Glutamatergic neuron (in vitro differentiated cells): ENCODE results near the gene RBM26. TPM values are rescaled to one million over a fixed set of nuclear protein-coding genes. Genes with fewer than 3 reads are reported as not detected.
"Not testable (repeated sequence)": the region's sequence is repeated elsewhere in the genome, so short reads cannot be mapped to it uniquely, and the experiment has no call there.

Source experiments
- DNase-seq: peaks from one replicate; pipeline ENCODE4 v3.0.0; 2022
- H3K27ac Mint-ChIP-seq: one replicate; pipeline ENCODE4 v1.8.0; 2020; ENCODE audit warnings: mild to moderate bottlenecking, mixed read lengths, inconsistent platforms; ENCODE audit not compliant: unreplicated experiment
- H3K27me3 Mint-ChIP-seq: one replicate; pipeline ENCODE4 v1.8.0; 2020; ENCODE audit warnings: mild to moderate bottlenecking, moderate library complexity, mixed read lengths, inconsistent platforms; ENCODE audit not compliant: unreplicated experiment
- H3K36me3 Mint-ChIP-seq: one replicate; pipeline ENCODE4 v1.8.0; 2020; ENCODE audit warnings: mild to moderate bottlenecking, mixed read lengths, inconsistent platforms; ENCODE audit not compliant: unreplicated experiment
- H3K4me1 Mint-ChIP-seq: one replicate; pipeline ENCODE4 v1.8.0; 2020; ENCODE audit warnings: mild to moderate bottlenecking, low read depth, mixed read lengths, inconsistent platforms; ENCODE audit not compliant: unreplicated experiment
- H3K4me3 Mint-ChIP-seq: one replicate; pipeline ENCODE4 v1.8.0; 2020; ENCODE audit warnings: mild to moderate bottlenecking, mixed read lengths, inconsistent platforms; ENCODE audit not compliant: unreplicated experiment
- H3K9me3 Mint-ChIP-seq: one replicate; pipeline ENCODE4 v1.8.0; 2020; ENCODE audit warnings: mild to moderate bottlenecking, moderate library complexity, mixed read lengths, inconsistent platforms; ENCODE audit not compliant: unreplicated experiment
- CTCF ChIP-seq: fragments of 200-600 bp; sonication (generic); IDR thresholded peaks from one replicate; pipeline ENCODE4 v1.5.0; 2021; ENCODE audit not compliant: partially characterized antibody, unreplicated experiment
- total RNA-seq: library from RNA; stranded (reverse); fragmentation: NEBNext Ultra II Directional; extraction: Animal tissue kit (Norgen Biotek cat#: 25700); gene quantifications from one replicate; pipeline ENCODE4 v1.2.1, GENCODE V29; 2021; ENCODE audit not compliant: unreplicated experiment

Gene RBM26
- total RNA-seq, 1 donor from 2014 or later: 51.4 TPM

GRCh38 chr13:79360095-79360494, 46.0 kb downstream of the RBM26 start:
- Mint-ChIP-seq H3K27me3 (peaks cover 2% of the 10 kb centered on the region), H3K9me3 (no peaks in the 10 kb centered on the region), H3K4me3 (no peak overlapping the region), H3K36me3 (no peaks in the 10 kb centered on the region), H3K27ac (no peak overlapping the region), H3K4me1 (no peaks in the 10 kb centered on the region)
- no peak for TF ChIP-seq CTCF
- no peak for DNase-seq

DNA sequence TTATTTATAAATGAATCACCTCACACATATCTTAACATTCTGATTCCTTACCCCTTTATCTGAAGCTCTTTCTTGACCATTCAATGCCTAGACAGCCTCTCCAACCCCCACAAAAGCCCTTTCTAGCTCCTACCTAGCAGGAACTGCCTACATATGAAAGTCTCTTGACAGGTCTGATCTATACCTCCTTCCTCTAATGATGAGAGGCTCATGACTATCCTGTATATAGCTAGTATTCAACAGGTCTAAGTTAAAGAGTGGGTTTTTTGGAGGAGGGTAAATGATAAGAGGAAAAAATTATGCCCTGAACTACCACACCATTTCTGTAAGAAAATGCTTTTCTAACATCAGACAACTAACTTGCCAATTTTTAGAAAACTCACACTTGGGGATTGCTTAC, 47.0 kb downstream of the RBM26 start:
- TF ChIP-seq CTCF: no peak
- no peaks in the 10 kb centered on the region for H3K36me3 Mint-ChIP-seq
- H3K4me3 Mint-ChIP-seq: no peak overlapping the region
- no peaks in the 10 kb centered on the region for H3K4me1 Mint-ChIP-seq
- no peaks in the 10 kb centered on the region for H3K9me3 Mint-ChIP-seq
- H3K27ac Mint-ChIP-seq: no peak overlapping the region
- H3K27me3 Mint-ChIP-seq: peaks cover 2% of the 10 kb centered on the region
- DNase-seq: no peak

- no peaks in the 10 kb centered on the region for H3K36me3 Mint-ChIP-seq
Measured at GRCh38 chr13:79354285-79354684, 51.8 kb downstream of the RBM26 start.

GRCh38 chr13:79353693-79354092, 52.4 kb downstream of the RBM26 start:
- H3K27ac Mint-ChIP-seq: no peak overlapping the region

More at GRCh38 chr13:79354285-79354684, 51.8 kb downstream of the RBM26 start:
- Mint-ChIP-seq H3K4me1 (no peaks in the 10 kb centered on the region), H3K27me3 (no peaks in the 10 kb centered on the region), H3K4me3 (no peak overlapping the region), H3K27ac (no peak overlapping the region), H3K9me3 (no peaks in the 10 kb centered on the region)
- no peak for TF ChIP-seq CTCF
- DNase-seq: no peak

GRCh38 chr13:79352107-79352506, 53.9 kb downstream of the RBM26 start:
- Mint-ChIP-seq H3K9me3 (no peaks in the 10 kb centered on the region), H3K4me3 (no peak overlapping the region), H3K27ac (no peak overlapping the region), H3K36me3 (no peaks in the 10 kb centered on the region), H3K27me3 (no peaks in the 10 kb centered on the region), H3K4me1 (no peaks in the 10 kb centered on the region)
- no peak for TF ChIP-seq CTCF
- DNase-seq: no peak

More at GRCh38 chr13:79353693-79354092, 52.4 kb downstream of the RBM26 start:
- DNase-seq: no peak
- H3K9me3 Mint-ChIP-seq: no peaks in the 10 kb centered on the region
- TF ChIP-seq CTCF: no peak
- no peaks in the 10 kb centered on the region for H3K36me3 Mint-ChIP-seq
- no peaks in the 10 kb centered on the region for H3K4me1 Mint-ChIP-seq
- no peak overlapping the region for H3K4me3 Mint-ChIP-seq
- no peaks in the 10 kb centered on the region for H3K27me3 Mint-ChIP-seq

DNA sequence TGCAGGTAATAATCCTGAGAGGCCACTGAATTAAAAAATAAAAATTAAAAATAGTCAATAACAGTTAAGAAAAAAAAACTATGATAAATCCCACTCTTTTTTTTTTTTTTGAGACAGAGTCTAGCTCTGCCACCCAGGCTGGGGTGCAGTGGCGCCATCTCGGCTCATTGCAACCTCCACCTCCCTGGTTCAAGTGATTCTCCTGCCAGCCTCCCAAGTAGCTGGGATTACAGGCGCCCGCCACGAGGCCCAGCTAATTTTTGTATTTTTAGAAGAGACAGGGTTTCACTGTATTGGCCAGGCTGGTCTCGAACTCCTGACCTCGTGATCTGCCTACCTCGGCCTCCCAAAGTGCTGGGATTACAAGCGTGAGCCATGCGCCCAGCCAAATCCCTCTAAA, 56.4 kb downstream of the RBM26 start:
- not testable (repeated sequence) for DNase-seq, H3K9me3 Mint-ChIP-seq, H3K27ac Mint-ChIP-seq, H3K4me1 Mint-ChIP-seq, H3K27me3 Mint-ChIP-seq, H3K36me3 Mint-ChIP-seq, H3K4me3 Mint-ChIP-seq
